ENCODE data around the gene PPARG. TPM values are rescaled to one million over a fixed set of nuclear protein-coding genes. Genes with fewer than 3 reads are reported as not detected.
"Not testable (repeated sequence)": the region's sequence is repeated elsewhere in the genome, so short reads cannot be mapped to it uniquely, and the experiment has no call there.

The PPARG gene
- total RNA-seq, 1 experiment from 2014 or later = not detected

DNA sequence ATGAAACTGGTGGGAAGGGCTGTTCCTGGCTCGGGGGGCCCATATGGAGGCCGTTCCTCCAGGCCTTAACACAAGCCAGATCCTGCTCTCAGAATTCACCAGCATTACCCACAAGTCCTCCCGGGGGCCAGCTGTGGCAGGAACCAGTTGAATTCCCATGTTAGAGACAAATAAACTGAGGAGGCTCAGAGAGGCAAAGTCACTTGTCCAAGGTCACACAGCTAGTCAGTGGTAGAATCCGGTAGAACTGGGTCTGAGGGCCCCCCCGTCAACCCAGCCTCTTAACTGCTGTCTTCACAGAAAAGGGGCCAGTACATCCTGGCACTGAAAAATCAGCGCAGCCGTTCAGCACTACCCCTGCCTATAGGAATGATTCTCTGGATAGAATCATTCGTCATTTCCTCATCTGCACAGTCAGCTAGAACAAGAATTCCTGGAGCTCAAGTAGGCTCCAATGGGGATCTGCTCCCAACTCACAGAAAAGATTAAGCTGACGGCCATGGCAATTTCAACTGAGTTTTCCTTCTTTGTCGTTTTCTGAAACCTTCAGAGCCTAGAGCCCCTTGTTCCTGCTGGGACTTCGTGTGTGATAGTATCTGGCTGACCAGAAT, 183.2 kb downstream of the PPARG start:
- Histone ChIP-seq H4K20me1 (ENCODE audit: insufficient read depth, low read depth, low read length) (no peaks in the 10 kb centered on the region), H3K9ac (ENCODE audit: low read length) (no peak overlapping the region), H3K4me2 (ENCODE audit: low read depth, low read length, poor library complexity, severe bottlenecking) (no peak overlapping the region), H3K4me1 (ENCODE audit: low read length) (no peaks in the 10 kb centered on the region), H3K79me2 (ENCODE audit: low read length) (no peaks in the 10 kb centered on the region), H3K27ac (ENCODE audit: low read length) (no peak overlapping the region), H3K9me2 (replicated peaks; ENCODE audit: insufficient read depth, low read length) (no peaks in the 10 kb centered on the region), H3K4me3 (ENCODE audit: low read length) (no peak overlapping the region), H2AFZ (ENCODE audit: low read length) (no peak overlapping the region), H3K36me3 (ENCODE audit: insufficient read depth, low read length) (no peaks in the 10 kb centered on the region), H3K27me3 (ENCODE audit: low read length) (no peaks in the 10 kb centered on the region), H3K9me3 (ENCODE audit: low read length) (no peaks in the 10 kb centered on the region)
- no peak for DNase-seq

DNA sequence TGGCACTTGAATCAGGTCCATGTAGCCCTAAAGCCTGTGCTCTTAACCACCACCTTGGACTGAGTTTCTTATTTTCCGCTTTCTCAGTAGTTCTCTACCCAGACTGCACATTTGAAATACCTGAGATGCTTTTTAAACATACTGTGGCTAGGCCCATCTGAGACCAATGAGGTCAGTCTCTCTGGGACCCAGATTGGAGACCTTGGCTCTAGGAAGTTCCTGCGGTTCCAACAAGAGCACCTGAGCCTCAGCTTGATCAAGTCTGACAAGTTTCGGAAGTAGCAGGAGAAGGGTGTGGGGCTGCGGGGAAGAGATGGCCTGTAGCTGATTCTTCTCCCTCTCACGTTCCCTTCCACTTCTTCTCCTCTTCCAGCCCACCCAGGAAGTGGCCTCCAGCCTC, 183.9 kb downstream of the PPARG start:
- H4K20me1 ChIP-seq (ENCODE audit: insufficient read depth, low read depth, low read length) = no peaks in the 10 kb centered on the region
- no peak overlapping the region for H3K4me3 ChIP-seq (ENCODE audit: low read length)
- no peaks in the 10 kb centered on the region for H3K9me3 ChIP-seq (ENCODE audit: low read length)
- no peaks in the 10 kb centered on the region for H3K4me1 ChIP-seq (ENCODE audit: low read length)
- no peak overlapping the region for H3K4me2 ChIP-seq (ENCODE audit: low read depth, low read length, poor library complexity, severe bottlenecking)
- H3K9ac ChIP-seq (ENCODE audit: low read length) = no peak overlapping the region
- no peaks in the 10 kb centered on the region for H3K79me2 ChIP-seq (ENCODE audit: low read length)
- H2AFZ ChIP-seq (ENCODE audit: low read length) = no peak overlapping the region
- DNase-seq = no peak
- H3K27me3 ChIP-seq (ENCODE audit: low read length) = no peaks in the 10 kb centered on the region
- H3K27ac ChIP-seq (ENCODE audit: low read length) = no peak overlapping the region
- no peaks in the 10 kb centered on the region for H3K36me3 ChIP-seq (ENCODE audit: insufficient read depth, low read length)
- no peaks in the 10 kb centered on the region for H3K9me2 ChIP-seq (replicated peaks; ENCODE audit: insufficient read depth, low read length)

DNA sequence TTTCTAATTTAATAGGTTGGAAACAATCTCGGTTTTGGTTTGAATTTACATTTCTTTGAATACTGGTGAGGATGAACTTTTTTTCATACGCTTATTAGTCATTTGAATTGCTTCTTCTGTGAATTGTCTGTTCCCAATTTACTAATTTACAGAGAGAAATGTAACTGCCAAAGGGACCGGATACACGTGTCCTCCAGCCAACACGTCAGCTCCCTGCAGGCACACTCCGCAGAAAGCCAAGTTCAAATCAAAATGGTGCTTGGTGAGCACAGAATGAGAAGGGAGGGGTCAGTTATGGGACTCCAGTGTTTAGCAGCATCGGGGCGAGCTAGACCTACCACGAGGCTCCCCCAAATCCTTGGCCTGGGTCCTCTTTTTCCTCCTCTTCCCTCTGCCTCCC, 184.6 kb downstream of the PPARG start:
- DNase-seq = no peak
- H3K36me3 ChIP-seq (ENCODE audit: insufficient read depth, low read length) = no peaks in the 10 kb centered on the region
- H3K4me2 ChIP-seq (ENCODE audit: low read depth, low read length, poor library complexity, severe bottlenecking) = no peak overlapping the region
- H3K9ac ChIP-seq (ENCODE audit: low read length) = no peak overlapping the region
- H3K27me3 ChIP-seq (ENCODE audit: low read length) = no peaks in the 10 kb centered on the region
- H3K4me1 ChIP-seq (ENCODE audit: low read length) = no peaks in the 10 kb centered on the region
- no peaks in the 10 kb centered on the region for H3K9me2 ChIP-seq (replicated peaks; ENCODE audit: insufficient read depth, low read length)
- H3K79me2 ChIP-seq (ENCODE audit: low read length) = no peaks in the 10 kb centered on the region
- H3K9me3 ChIP-seq (ENCODE audit: low read length) = no peaks in the 10 kb centered on the region
- H3K27ac ChIP-seq (ENCODE audit: low read length) = no peak overlapping the region
- H2AFZ ChIP-seq (ENCODE audit: low read length) = no peak overlapping the region
- no peaks in the 10 kb centered on the region for H4K20me1 ChIP-seq (ENCODE audit: insufficient read depth, low read depth, low read length)
- no peak overlapping the region for H3K4me3 ChIP-seq (ENCODE audit: low read length)

DNA sequence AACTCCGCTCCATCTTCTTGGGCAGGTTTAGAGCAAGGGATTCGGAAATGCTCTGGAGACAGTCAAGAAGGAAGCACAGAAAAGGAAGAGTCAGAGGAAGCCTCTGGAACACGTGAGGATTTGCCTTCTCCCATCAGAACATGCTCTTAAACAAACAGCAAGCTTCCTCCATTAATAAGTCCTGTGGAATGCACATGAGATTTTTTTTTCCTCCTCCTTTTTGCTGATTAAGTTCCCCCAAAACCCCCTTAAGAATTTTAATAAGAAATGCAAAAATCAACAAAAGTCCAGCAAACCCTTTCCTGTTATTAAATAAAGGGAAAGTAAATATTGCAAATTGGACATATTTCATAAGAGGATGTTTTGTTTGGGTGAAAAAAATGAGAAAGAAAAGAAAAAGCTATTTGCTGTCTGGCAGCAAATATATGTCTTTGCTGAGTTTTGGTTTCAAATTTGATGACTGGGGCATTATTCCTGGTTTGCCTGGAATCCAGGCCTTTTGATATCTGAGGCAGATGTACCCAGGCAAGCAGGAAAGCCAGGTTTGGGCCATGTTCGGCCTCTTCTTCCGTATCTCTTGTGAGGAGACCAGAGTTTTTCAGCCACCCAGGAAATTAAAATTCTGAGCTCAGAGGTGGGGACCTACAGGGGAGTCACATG, 187.5 kb downstream of the PPARG start:
- H3K4me3 ChIP-seq (ENCODE audit: low read length) = no peak overlapping the region
- no peaks in the 10 kb centered on the region for H3K9me3 ChIP-seq (ENCODE audit: low read length)
- DNase-seq = no peak
- H3K79me2 ChIP-seq (ENCODE audit: low read length) = no peaks in the 10 kb centered on the region
- H3K4me1 ChIP-seq (ENCODE audit: low read length) = no peaks in the 10 kb centered on the region
- H3K4me2 ChIP-seq (ENCODE audit: low read depth, low read length, poor library complexity, severe bottlenecking) = no peak overlapping the region
- no peaks in the 10 kb centered on the region for H3K27me3 ChIP-seq (ENCODE audit: low read length)
- no peak overlapping the region for H3K9ac ChIP-seq (ENCODE audit: low read length)
- no peaks in the 10 kb centered on the region for H3K36me3 ChIP-seq (ENCODE audit: insufficient read depth, low read length)
- no peak overlapping the region for H3K27ac ChIP-seq (ENCODE audit: low read length)
- no peak overlapping the region for H2AFZ ChIP-seq (ENCODE audit: low read length)
- H4K20me1 ChIP-seq (ENCODE audit: insufficient read depth, low read depth, low read length) = no peaks in the 10 kb centered on the region
- H3K9me2 ChIP-seq (replicated peaks; ENCODE audit: insufficient read depth, low read length) = no peaks in the 10 kb centered on the region

DNA sequence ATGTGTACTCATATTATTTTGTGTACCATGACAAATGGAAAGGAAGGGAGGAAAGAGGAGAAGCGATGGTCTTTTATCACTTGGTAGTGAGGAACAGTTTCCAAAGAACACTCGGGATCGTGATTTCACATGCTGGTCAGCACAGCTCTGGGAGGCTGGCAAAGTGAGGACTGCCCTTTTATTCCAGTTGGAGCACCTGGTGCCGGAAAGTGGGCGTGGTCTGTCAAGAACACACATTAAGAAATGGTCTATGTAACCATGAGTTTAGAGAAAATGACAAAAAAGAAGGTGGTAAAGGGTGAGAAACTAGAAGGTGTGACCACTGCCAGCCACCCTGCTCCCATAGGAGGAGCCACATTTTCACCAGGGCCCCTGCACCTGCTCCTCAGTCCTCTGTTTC, 188.4 kb downstream of the PPARG start:
- Histone ChIP-seq H2AFZ (ENCODE audit: low read length) (no peak overlapping the region), H3K9ac (ENCODE audit: low read length) (no peak overlapping the region), H3K9me2 (replicated peaks; ENCODE audit: insufficient read depth, low read length) (no peaks in the 10 kb centered on the region), H4K20me1 (ENCODE audit: insufficient read depth, low read depth, low read length) (no peaks in the 10 kb centered on the region), H3K36me3 (ENCODE audit: insufficient read depth, low read length) (no peaks in the 10 kb centered on the region), H3K79me2 (ENCODE audit: low read length) (no peaks in the 10 kb centered on the region), H3K4me1 (ENCODE audit: low read length) (no peaks in the 10 kb centered on the region), H3K27ac (ENCODE audit: low read length) (no peak overlapping the region), H3K4me2 (ENCODE audit: low read depth, low read length, poor library complexity, severe bottlenecking) (no peak overlapping the region), H3K4me3 (ENCODE audit: low read length) (no peak overlapping the region), H3K27me3 (ENCODE audit: low read length) (no peaks in the 10 kb centered on the region), H3K9me3 (ENCODE audit: low read length) (no peaks in the 10 kb centered on the region)
- no peak for DNase-seq

DNA sequence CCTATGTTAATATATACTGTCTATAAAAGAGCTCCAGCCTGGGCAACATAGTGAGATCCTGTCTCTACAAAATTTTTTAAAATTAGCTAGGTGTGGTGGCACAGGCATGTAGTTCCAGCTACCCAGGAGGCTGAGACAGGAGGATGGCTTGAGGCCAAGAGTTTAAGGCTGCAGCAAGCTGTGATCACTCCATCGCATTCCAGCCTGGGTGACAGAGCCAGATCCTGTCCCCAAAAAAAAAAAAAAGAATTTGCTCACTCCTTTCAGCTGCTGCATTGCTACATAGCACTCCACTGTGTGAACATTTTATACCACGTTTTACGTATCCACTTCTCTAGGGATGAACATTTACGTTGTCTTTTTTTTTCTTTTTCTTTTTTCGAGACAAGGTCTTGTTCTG, 189.5 kb downstream of the PPARG start:
- Histone ChIP-seq H3K79me2 (ENCODE audit: low read length) (no peaks in the 10 kb centered on the region), H3K4me3 (ENCODE audit: low read length) (no peak overlapping the region), H2AFZ (ENCODE audit: low read length) (no peak overlapping the region), H3K9me3 (ENCODE audit: low read length) (no peaks in the 10 kb centered on the region), H4K20me1 (ENCODE audit: insufficient read depth, low read depth, low read length) (no peaks in the 10 kb centered on the region), H3K9ac (ENCODE audit: low read length) (no peak overlapping the region), H3K9me2 (replicated peaks; ENCODE audit: insufficient read depth, low read length) (no peaks in the 10 kb centered on the region), H3K27me3 (ENCODE audit: low read length) (no peaks in the 10 kb centered on the region), H3K4me2 (ENCODE audit: low read depth, low read length, poor library complexity, severe bottlenecking) (no peak overlapping the region), H3K4me1 (ENCODE audit: low read length) (peaks cover 2% of the 10 kb centered on the region), H3K27ac (ENCODE audit: low read length) (no peak overlapping the region), H3K36me3 (ENCODE audit: insufficient read depth, low read length) (no peaks in the 10 kb centered on the region)
- no peak for DNase-seq

DNA sequence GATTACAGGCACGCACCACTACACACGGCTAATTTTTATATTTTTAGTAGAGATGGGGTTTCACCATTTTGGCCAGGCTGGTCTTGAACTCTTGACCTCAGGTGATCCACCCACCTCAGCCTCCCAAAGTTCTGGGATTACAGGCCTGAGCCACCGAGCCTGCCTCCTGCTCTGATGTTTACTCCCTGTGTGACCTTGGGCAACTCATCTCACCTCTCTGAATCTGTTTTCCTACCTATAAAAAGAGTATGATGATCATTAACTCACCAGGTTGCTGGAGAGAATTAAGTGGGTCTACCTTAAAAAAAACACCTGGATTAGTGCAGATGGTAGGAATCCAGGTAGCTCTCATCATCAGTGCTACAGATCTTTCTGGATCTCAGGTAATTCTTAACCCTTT, 190.3 kb downstream of the PPARG start:
- not testable (repeated sequence) for H4K20me1 ChIP-seq (ENCODE audit: insufficient read depth, low read depth, low read length); H2AFZ ChIP-seq (ENCODE audit: low read length); H3K9me2 ChIP-seq (replicated peaks; ENCODE audit: insufficient read depth, low read length); H3K9ac ChIP-seq (ENCODE audit: low read length); DNase-seq; H3K4me2 ChIP-seq (ENCODE audit: low read depth, low read length, poor library complexity, severe bottlenecking); H3K9me3 ChIP-seq (ENCODE audit: low read length); H3K27ac ChIP-seq (ENCODE audit: low read length); H3K4me3 ChIP-seq (ENCODE audit: low read length); H3K36me3 ChIP-seq (ENCODE audit: insufficient read depth, low read length); H3K79me2 ChIP-seq (ENCODE audit: low read length); H3K27me3 ChIP-seq (ENCODE audit: low read length); H3K4me1 ChIP-seq (ENCODE audit: low read length)

DNA sequence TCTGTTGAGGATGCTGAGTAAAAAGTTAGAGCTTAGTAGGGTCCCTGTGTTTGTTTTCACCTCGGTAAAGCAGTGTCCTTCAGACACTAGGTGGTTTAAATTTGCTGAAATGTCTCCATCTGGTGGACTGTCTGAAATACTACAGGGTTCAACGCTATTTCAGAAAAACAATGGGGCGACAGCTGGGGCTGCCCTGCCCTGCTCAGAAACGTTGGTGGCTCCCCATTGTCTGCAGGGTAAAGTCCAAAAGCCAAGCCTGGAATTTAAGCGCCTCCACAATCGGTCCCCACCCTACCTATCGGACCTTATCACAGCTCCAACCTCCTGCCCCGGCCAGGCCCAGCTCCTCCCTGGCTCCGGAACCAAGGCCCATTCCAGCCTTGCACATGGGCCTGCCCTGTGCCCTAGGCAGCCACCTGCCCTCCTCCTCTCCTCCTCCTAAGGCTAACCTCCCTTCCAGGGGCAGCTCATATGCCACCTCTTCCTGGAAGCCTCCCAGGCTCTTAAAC, 191.1 kb downstream of the PPARG start:
- DNase-seq = peak; percentile 80
- Histone ChIP-seq H3K4me3 (ENCODE audit: low read length) (no peak overlapping the region), H3K9me3 (ENCODE audit: low read length) (no peaks in the 10 kb centered on the region), H3K4me1 (ENCODE audit: low read length) (peaks cover 14% of the 10 kb centered on the region), H3K36me3 (ENCODE audit: insufficient read depth, low read length) (no peaks in the 10 kb centered on the region), H3K27ac (ENCODE audit: low read length) (no peak overlapping the region), H3K79me2 (ENCODE audit: low read length) (peaks cover 3% of the 10 kb centered on the region; the same call in 1 of the 2 replicates), H2AFZ (ENCODE audit: low read length) (no peak overlapping the region), H3K4me2 (ENCODE audit: low read depth, low read length, poor library complexity, severe bottlenecking) (no peak overlapping the region), H4K20me1 (ENCODE audit: insufficient read depth, low read depth, low read length) (no peaks in the 10 kb centered on the region), H3K27me3 (ENCODE audit: low read length) (no peaks in the 10 kb centered on the region), H3K9ac (ENCODE audit: low read length) (no peak overlapping the region), H3K9me2 (replicated peaks; ENCODE audit: insufficient read depth, low read length) (no peaks in the 10 kb centered on the region)
